Right cardiac atrium (tissue), 5 donors: ENCODE measurements around the gene PIK3CA. TPM values are rescaled to one million over a fixed set of nuclear protein-coding genes. Genes with fewer than 3 reads are reported as not detected.
"Not testable (repeated sequence)": the region's sequence is repeated elsewhere in the genome, so short reads cannot be mapped to it uniquely, and the experiment has no call there.

ENCODE experiments used
- ATAC-seq, 2 donors: fragments of 200-7000 bp; cut with Tn5 transposase; one replicate each; pipeline versions ENCODE4 v1.8.0 to v1.9.1; 2020; ENCODE audit warnings: moderate library complexity in 2 of 2, mild to moderate bottlenecking in 1 of 2
- DNase-seq, 3 donors: peaks; one replicate each; pipeline ENCODE4 v3.0.0-alpha.2; 2020
- H3K27ac ChIP-seq: one replicate; pipeline ENCODE4 v1.5.1; 2013; ENCODE audit warnings: mild to moderate bottlenecking, low read length, control low read depth, moderate library complexity
- H3K27me3 ChIP-seq: one replicate; pipeline ENCODE4 v1.6.1; 2013; ENCODE audit not compliant: control insufficient read depth, insufficient read depth
- H3K4me1 ChIP-seq: one replicate; pipeline ENCODE4 v1.6.1; 2013; ENCODE audit warnings: low read length; ENCODE audit not compliant: control insufficient read depth, insufficient read depth
- H3K4me3 ChIP-seq: one replicate; pipeline ENCODE4 v1.5.1; 2013; ENCODE audit warnings: low read length, control low read depth
- H3K9me3 ChIP-seq: one replicate; pipeline ENCODE4 v1.6.1; 2013; ENCODE audit warnings: low read length; ENCODE audit not compliant: control insufficient read depth
- WGBS: extraction: QIAGEN DNeasy Blood & Tissue Kit; methylation state at CpG from one replicate; pipeline ENCODE4 v1.1.7; 2013; 5-methylcytosine and 5-hydroxymethylcytosine counted together
- intact Hi-C, 4 donors: fragments of 100-400 bp; cut with DNase I; formaldehyde crosslinking; loops; one replicate each; pipeline versions ENCODE4 v1.11.0 to v1.14.0; 2022 to 2023
- long read RNA-seq, 4 donors: library from polyadenylated mRNA; unstranded; transcript quantifications; one replicate each; pipeline ENCODE4 v2.0.0, GENCODE V29; 2020 to 2021
- polyA plus RNA-seq: library from polyadenylated mRNA; stranded (reverse); fragments of 200-250 nt; gene quantifications from one replicate; pipeline ENCODE4 v1.2.3, GENCODE V29; 2013
- total RNA-seq, 4 donors: library from RNA; stranded (reverse); fragmentation: NEBNext Ultra II Directional; extraction: Animal tissue kit (Norgen Biotek cat#: 25700); gene quantifications; one replicate each; pipeline ENCODE4 v1.2.1, GENCODE V29; 2021
- donor health status: healthy with polysubstance abuse.
- donor health status: DM: no; HTN: yes; CAD: no.
- donor health status: DM: no; HTN: no; CAD: no.
- donor health status: DM: no; HTN: yes; CAD: no; lungs with severe emphysema.
- donor health status: DM: yes; HTN: yes; CAD: no.

The PIK3CA gene
- total RNA-seq (10 to 100 TPM; 20.7 to 22.3 (median 21.7) TPM), polyA plus RNA-seq (4.6 TPM)
- long read RNA-seq, donor 1, full-length matches to known transcripts = 17 of 26 reads
- long read RNA-seq, donor 1, partial matches to known transcripts = 5 of 26 reads
- long read RNA-seq, donor 1, other reads (novel, unspliced or antisense) = 4 of 26 reads
- long read RNA-seq, donor 2, full-length matches to known transcripts = 1 of 4 reads
- long read RNA-seq, donor 2, partial matches to known transcripts = 3 of 4 reads
- long read RNA-seq, donor 2, other reads (novel, unspliced or antisense) = 0 of 4 reads
- long read RNA-seq, donor 3, full-length matches to known transcripts = 6 of 14 reads
- long read RNA-seq, donor 3, partial matches to known transcripts = 3 of 14 reads
- long read RNA-seq, donor 3, other reads (novel, unspliced or antisense) = 5 of 14 reads
- long read RNA-seq, donor 4, partial matches to known transcripts = 4 of 4 reads
- long read RNA-seq, donor 4, other reads (novel, unspliced or antisense) = 0 of 4 reads

DNA sequence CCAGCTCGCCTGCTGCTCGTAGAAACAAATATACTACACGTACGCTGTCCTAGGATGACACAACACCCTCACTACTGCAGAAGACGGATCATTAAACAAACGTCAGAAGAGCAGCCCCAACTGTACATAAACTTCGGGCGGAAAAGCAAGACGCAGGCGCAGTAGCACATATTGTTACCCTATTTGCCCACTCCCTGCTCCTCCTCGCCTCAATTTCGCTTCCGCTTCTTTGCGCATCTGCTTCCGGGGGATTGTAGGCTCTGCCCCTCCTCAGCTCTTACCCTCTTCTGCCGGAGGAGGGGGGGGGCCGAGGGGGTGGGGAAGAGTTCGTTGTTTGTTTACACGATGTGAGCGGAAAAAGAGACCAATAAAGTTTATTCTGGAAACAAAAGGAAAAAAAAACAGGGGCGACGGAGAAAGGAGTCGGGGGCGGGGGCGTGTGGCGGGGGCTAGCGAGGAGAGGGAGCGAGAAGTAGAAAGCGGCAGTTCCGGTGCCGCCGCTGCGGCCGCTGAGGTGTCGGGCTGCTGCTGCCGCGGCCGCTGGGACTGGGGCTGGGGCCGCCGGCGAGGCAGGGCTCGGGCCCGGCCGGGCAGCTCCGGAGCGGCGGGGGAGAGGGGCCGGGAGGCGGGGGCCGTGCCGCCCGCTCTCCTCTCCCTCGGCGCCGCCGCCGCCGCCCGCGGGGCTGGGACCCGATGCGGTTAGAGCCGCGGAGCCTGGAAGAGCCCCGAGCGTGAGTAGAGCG lies at the start of gene PIK3CA:
PIK3CA (plus strand) TSS at position 485 of the 743 bp plus-strand sequence. CDS start 50,469 bp downstream, outside the sequence.
- H3K27ac ChIP-seq = peak within 1 kb of the TSS; percentile 91
- H3K9me3 ChIP-seq = no peaks in the 10 kb centered on the region
- under 1% methylated on average over 67 of the region's 67 CpGs for WGBS
- H3K4me3 ChIP-seq = peak within 1 kb of the TSS; percentile 95
- DNase-seq = peak; percentile 96
- H3K27me3 ChIP-seq = no peaks in the 10 kb centered on the region
- ATAC-seq = peak; percentile 98
- intact Hi-C loops = loop anchor here in 3 of 4 donors (5.0 to 10.0 kb wide), 4 partner anchors 44 to 174 kb away; partner anchors contain the start of gene ZNF639 (in 1 of the 3)
- H3K4me1 ChIP-seq = no peaks in the 10 kb centered on the region

- H3K4me3 ChIP-seq = no peak overlapping the region
- no peak for DNase-seq
- H3K4me1 ChIP-seq = peaks cover 2% of the 10 kb centered on the region
- H3K27ac ChIP-seq = no peak overlapping the region
- no peaks in the 10 kb centered on the region for H3K27me3 ChIP-seq
- H3K9me3 ChIP-seq = no peaks in the 10 kb centered on the region
- intact Hi-C loops = loop anchor here in 1 of 4 donors (10.0 kb wide), 1 partner anchor 84 kb away; no protein-coding TSS in a partner anchor
- WGBS = 67% methylated on average over 7 of the region's 7 CpGs
- no peak for ATAC-seq
Measured at GRCh38 chr3:179098388-179099077, 49.6 kb upstream of the PIK3CA start.

- Histone ChIP-seq H3K9me3 (no peaks in the 10 kb centered on the region), H3K27ac (no peak overlapping the region), H3K27me3 (no peaks in the 10 kb centered on the region), H3K4me3 (no peak overlapping the region), H3K4me1 (peaks cover 2% of the 10 kb centered on the region)
- DNase-seq (no peak), ATAC-seq (no peak)
- intact Hi-C loops = loop anchor here in 3 of 4 donors (5.0 to 10.0 kb wide), 2 partner anchors 214 to 217 kb away; no protein-coding TSS in a partner anchor
Measured at GRCh38 chr3:179100652-179101051, 47.5 kb upstream of the PIK3CA start.

DNA sequence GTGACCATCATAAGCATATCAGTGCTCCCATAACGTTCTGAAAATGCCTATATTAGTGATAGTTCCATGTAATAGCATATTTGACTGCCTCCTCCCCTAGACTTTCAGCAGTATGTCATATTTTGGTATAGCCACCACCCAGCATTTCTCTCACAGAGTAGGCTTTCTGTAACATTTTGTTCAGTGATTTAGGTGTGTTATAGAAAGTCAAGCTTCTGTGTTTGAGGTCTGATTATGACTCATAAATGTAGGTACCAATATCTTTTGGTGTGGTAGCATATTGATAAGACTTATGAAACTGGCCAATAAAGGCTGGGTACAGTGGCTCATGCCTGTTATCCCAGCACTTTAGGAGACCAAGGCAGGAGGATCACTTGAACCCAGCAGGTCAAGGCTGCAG lies 42.3 kb upstream of the PIK3CA start:
- intact Hi-C loops = loop anchor here in 2 of 4 donors (10.0 kb wide), 1 partner anchor 209 kb away; no protein-coding TSS in a partner anchor
- DNase-seq (no peak), ATAC-seq (no peak)
- no peaks in the 10 kb centered on the region for H3K27me3 ChIP-seq
- 10% methylated on average over 1 of the region's 1 CpG for WGBS
- H3K4me1 ChIP-seq = no peaks in the 10 kb centered on the region
- H3K4me3 ChIP-seq = no peak overlapping the region
- peaks cover 2% of the 10 kb centered on the region for H3K9me3 ChIP-seq
- no peak overlapping the region for H3K27ac ChIP-seq

DNA sequence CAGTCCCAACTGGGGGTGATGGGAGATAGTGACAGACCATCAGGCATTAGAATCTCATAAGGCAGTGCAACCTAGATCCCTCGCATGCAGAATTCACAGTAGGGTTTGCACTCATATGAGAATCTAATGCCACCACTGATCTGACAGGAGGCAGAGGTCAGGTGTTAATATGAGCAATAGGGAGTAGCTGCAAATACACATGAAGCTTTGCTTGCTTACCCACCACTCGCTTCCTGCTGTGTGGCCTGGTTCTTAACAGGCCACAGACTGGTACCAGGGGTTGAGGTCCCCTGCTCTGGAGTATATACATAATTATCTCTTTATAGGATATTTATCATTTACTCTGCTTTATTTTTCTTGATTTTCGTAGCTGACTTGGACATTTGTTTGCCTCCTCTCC lies 40.5 kb upstream of the PIK3CA start:
- Histone ChIP-seq H3K27ac (no peak overlapping the region), H3K9me3 (peaks cover 2% of the 10 kb centered on the region), H3K4me3 (no peak overlapping the region), H3K4me1 (no peaks in the 10 kb centered on the region), H3K27me3 (no peaks in the 10 kb centered on the region)
- 86% methylated on average over 3 of the region's 3 CpGs for WGBS
- ATAC-seq (no peak), DNase-seq (no peak)
- intact Hi-C loops = loop anchor here in 2 of 4 donors (10.0 kb wide), 1 partner anchor 207 kb away; no protein-coding TSS in a partner anchor

- intact Hi-C loops = loop anchor here in 2 of 4 donors (10.0 kb wide), 1 partner anchor 207 kb away; no protein-coding TSS in a partner anchor
- Histone ChIP-seq H3K27me3 (no peaks in the 10 kb centered on the region), H3K9me3 (peaks cover 2% of the 10 kb centered on the region), H3K27ac (no peak overlapping the region), H3K4me1 (no peaks in the 10 kb centered on the region), H3K4me3 (no peak overlapping the region)
- 42% methylated on average over 1 of the region's 1 CpG for WGBS
- DNase-seq = no peak
- ATAC-seq = no peak
Measured at GRCh38 chr3:179108086-179108485, 40.1 kb upstream of the PIK3CA start.

GRCh38 chr3:179113903-179114302 lies 34.3 kb upstream of the PIK3CA start:
- ATAC-seq (no peak), DNase-seq (no peak)
- intact Hi-C loops = loop anchor here in 1 of 4 donors (5.0 kb wide), 1 partner anchor 203 kb away; no protein-coding TSS in a partner anchor
- Histone ChIP-seq H3K4me3 (no peak overlapping the region), H3K4me1 (no peaks in the 10 kb centered on the region), H3K27me3 (no peaks in the 10 kb centered on the region), H3K9me3 (peaks cover 2% of the 10 kb centered on the region), H3K27ac (no peak overlapping the region)
- WGBS = 53% methylated on average over 2 of the region's 2 CpGs

DNA sequence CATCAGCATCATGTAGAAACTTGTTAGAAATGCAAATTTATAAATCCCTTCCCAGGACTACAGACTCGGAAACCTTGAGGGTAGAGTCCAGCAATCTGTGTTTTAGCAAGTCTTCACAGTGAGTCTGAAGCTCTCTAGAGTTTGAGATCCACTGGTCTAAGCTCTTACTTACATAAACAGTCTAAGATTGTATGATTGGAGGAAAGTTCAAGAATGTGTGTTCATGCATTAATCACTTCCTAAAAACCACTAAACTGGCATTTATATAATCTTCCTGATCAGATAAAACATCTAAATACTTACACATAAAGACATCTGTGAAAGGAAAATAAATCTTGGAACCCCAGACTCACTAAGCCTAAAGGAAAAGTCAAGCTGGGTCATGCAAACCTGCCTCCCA lies 32.7 kb upstream of the PIK3CA start:
- WGBS = 68% methylated on average over 1 of the region's 1 CpG
- intact Hi-C loops = not testable (repeated sequence)

GRCh38 chr3:179116816-179117215 lies 31.3 kb upstream of the PIK3CA start:
- DNase-seq (no peak), ATAC-seq (no peak)
- 57% methylated on average over 2 of the region's 2 CpGs for WGBS
- H3K27ac ChIP-seq = no peak overlapping the region
- no peaks in the 10 kb centered on the region for H3K27me3 ChIP-seq
- no peak overlapping the region for H3K4me3 ChIP-seq
- no peaks in the 10 kb centered on the region for H3K9me3 ChIP-seq
- intact Hi-C loops = no loop called here
- no peaks in the 10 kb centered on the region for H3K4me1 ChIP-seq

More for the DNA sequence above, 32.7 kb upstream of the PIK3CA start:
- H3K27me3 ChIP-seq, H3K4me1 ChIP-seq, H3K4me3 ChIP-seq, H3K27ac ChIP-seq, H3K9me3 ChIP-seq, DNase-seq, ATAC-seq: not testable (repeated sequence)

GRCh38 chr3:179132191-179132890 lies 15.8 kb upstream of the PIK3CA start:
- H3K27me3 ChIP-seq, H3K4me1 ChIP-seq, H3K4me3 ChIP-seq, DNase-seq, intact Hi-C loops, ATAC-seq, H3K9me3 ChIP-seq, H3K27ac ChIP-seq: not testable (repeated sequence)
- WGBS = 89% methylated on average over 25 of the region's 27 CpGs
